ENCODE measurements around the gene ALX4. TPM values are rescaled to one million over a fixed set of nuclear protein-coding genes. Genes with fewer than 3 reads are reported as not detected.

ALX4 gene
- total and polyA plus RNA-seq, 2 donors (not counting 3 experiments of a cell fraction or from before 2014, with no cell fraction given), result not detected

DNA sequence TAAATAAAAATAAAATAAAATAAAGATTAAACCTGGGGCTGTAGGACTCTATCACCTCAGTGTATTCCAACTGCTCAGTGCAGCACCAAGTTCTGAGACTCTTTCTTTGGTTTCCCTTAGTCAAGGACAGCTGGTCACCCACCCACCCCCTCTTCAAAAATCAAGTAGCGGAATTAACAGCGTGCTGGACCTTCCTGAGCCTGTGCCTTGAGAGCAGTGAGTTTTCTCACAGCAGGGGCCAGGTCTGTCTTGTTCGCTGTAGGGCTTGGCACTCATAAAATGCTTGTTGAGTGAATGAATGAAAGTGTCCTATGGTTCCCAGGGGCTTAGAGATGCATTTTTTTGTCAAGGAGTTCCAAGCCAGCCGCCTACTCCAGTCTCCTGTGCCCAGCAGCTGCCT is 2.9 kb upstream of the ALX4 start:
- Histone ChIP-seq H3K9ac (replicated peaks; ENCODE audit: extremely low read depth, insufficient read depth, low read length) (no peak overlapping the region), H3K4me3 (replicated peaks in 1 of 3; ENCODE audit: insufficient read depth in 1 of 3, low read depth in 1 of 3, low read length in 3 of 3) (no peak overlapping the region), H3K27me3 (ENCODE audit: control insufficient read depth in 2 of 2, insufficient read depth in 2 of 2, low read length in 2 of 2) (peaks cover 90 to 92% of the 10 kb centered on the region in 2 experiments), H3K36me3 (ENCODE audit: control insufficient read depth in 2 of 2, extremely low read depth in 1 of 2, insufficient read depth in 2 of 2, low read length in 2 of 2) (no peaks in the 10 kb centered on the region), H3K79me2 (ENCODE audit: control insufficient read depth, insufficient read depth, low read length) (no peaks in the 10 kb centered on the region), H3K27ac (ENCODE audit: insufficient read depth, low read depth, low read length) (no peak overlapping the region), H3K9me1 (replicated peaks; ENCODE audit: control insufficient read depth, extremely low read depth, insufficient read depth, low read length) (no peaks in the 10 kb centered on the region), H3K4me2 (ENCODE audit: insufficient read depth, low read length) (no peak overlapping the region), H2AFZ (ENCODE audit: low read depth, low read length) (no peak overlapping the region), H3K9me3 (replicated peaks; ENCODE audit: control insufficient read depth, insufficient read depth, low read length) (no peaks in the 10 kb centered on the region), H4K20me1 (replicated peaks; ENCODE audit: control insufficient read depth, extremely low read depth, insufficient read depth, low read length) (no peaks in the 10 kb centered on the region), H3K4me1 (ENCODE audit: control insufficient read depth, extremely low read depth, insufficient read depth, low read length) (peaks cover 7% of the 10 kb centered on the region)
- no TSS peak for BruUV-seq (replicated peaks)
- intact Hi-C loops (cut with micrococcal nuclease) (no loop called here), dilution Hi-C loops (cut with MboI; ENCODE audit: extremely low pct_ligation_motif_present, low sequenced_read_pairs) (no loop called here)
- TF ChIP-seq MYC (IDR thresholded peaks at IDR 0.05; ENCODE audit: low read depth, low read length) (no peak), JUN (IDR thresholded peaks at IDR 0.05; ENCODE audit: borderline replicate concordance, insufficient read depth, insufficient read length, low read depth) (no peak), POLR2AphosphoS5 (IDR thresholded peaks at IDR 0.05; ENCODE audit: insufficient read depth, low read depth, low read length) (no peak), GATA2 (IDR thresholded peaks at IDR 0.05; ENCODE audit: insufficient read depth, insufficient read length, low read depth, low read length) (no peak)
- TF ChIP-seq, protein P1, sequence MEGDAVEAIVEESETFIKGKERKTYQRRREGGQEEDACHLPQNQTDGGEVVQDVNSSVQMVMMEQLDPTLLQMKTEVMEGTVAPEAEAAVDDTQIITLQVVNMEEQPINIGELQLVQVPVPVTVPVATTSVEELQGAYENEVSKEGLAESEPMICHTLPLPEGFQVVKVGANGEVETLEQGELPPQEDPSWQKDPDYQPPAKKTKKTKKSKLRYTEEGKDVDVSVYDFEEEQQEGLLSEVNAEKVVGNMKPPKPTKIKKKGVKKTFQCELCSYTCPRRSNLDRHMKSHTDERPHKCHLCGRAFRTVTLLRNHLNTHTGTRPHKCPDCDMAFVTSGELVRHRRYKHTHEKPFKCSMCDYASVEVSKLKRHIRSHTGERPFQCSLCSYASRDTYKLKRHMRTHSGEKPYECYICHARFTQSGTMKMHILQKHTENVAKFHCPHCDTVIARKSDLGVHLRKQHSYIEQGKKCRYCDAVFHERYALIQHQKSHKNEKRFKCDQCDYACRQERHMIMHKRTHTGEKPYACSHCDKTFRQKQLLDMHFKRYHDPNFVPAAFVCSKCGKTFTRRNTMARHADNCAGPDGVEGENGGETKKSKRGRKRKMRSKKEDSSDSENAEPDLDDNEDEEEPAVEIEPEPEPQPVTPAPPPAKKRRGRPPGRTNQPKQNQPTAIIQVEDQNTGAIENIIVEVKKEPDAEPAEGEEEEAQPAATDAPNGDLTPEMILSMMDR (IDR thresholded peaks at IDR 0.05; ENCODE audit: extremely low read depth in 1 of 2, insufficient read depth in 1 of 2, low read depth in 1 of 2, low read length in 2 of 2), result no peak
- DNase-seq (ENCODE audit: low read depth, low spot score) (no peak), FAIRE-seq (no peak)
- ChIA-PET CTCF (no interaction called here), POLR2A (no interaction called here)

Data from endothelial cell of umbilical vein (primary cell).